Hematopoietic multipotent progenitor cell treated with erythropoietin and hydrocortisone succinate and interleukin-3 and kit ligand, for 17 days (in vitro differentiated cells): ENCODE data around the gene DNMBP.
"Not testable (repeated sequence)": the region's sequence is repeated elsewhere in the genome, so short reads cannot be mapped to it uniquely, and the experiment has no call there.

Experiments
- DNase-seq: peaks from one replicate; pipeline ENCODE4 v3.0.0-alpha.2; 2015; ENCODE audit warnings: low spot score

The DNMBP gene

GRCh38 chr10:99859585-99859984 is 150.2 kb downstream of the DNMBP start:
- DNase-seq = no peak

GRCh38 chr10:99858849-99859248 is 150.9 kb downstream of the DNMBP start:
- no peak for DNase-seq

GRCh38 chr10:99855479-99856071 is 154.2 kb downstream of the DNMBP start:
- no peak for DNase-seq

- no peak for DNase-seq
Observed at GRCh38 chr10:99854860-99855259, 154.9 kb downstream of the DNMBP start.

- DNase-seq = no peak
Observed at GRCh38 chr10:99853655-99854054, 156.1 kb downstream of the DNMBP start.

GRCh38 chr10:99852481-99853213 is 157.1 kb downstream of the DNMBP start:
- no peak for DNase-seq

- DNase-seq = no peak
Observed at GRCh38 chr10:99851825-99852224, 157.9 kb downstream of the DNMBP start.

- no peak for DNase-seq
Observed at GRCh38 chr10:99850767-99851340, 158.9 kb downstream of the DNMBP start.

GRCh38 chr10:99850021-99850766 is 159.6 kb downstream of the DNMBP start:
- no peak for DNase-seq

GRCh38 chr10:99849536-99849935 is 160.2 kb downstream of the DNMBP start:
- no peak for DNase-seq

GRCh38 chr10:99849057-99849456 is 160.7 kb downstream of the DNMBP start:
- DNase-seq = no peak

GRCh38 chr10:99845837-99846382 is 163.8 kb downstream of the DNMBP start:
- peak; percentile 77 for DNase-seq

GRCh38 chr10:99844433-99844955 is 165.3 kb downstream of the DNMBP start:
- no peak for DNase-seq

- DNase-seq = no peak
Observed at GRCh38 chr10:99843310-99843709, 166.4 kb downstream of the DNMBP start.

- DNase-seq = no peak
Observed at GRCh38 chr10:99841746-99842145, 168.0 kb downstream of the DNMBP start.

- not testable (repeated sequence) for DNase-seq
Observed at GRCh38 chr10:99840859-99841258, 168.9 kb downstream of the DNMBP start.

- DNase-seq = no peak
Observed at GRCh38 chr10:99836711-99837110, 173.0 kb downstream of the DNMBP start.

- DNase-seq = no peak
Observed at GRCh38 chr10:99835947-99836346, 173.8 kb downstream of the DNMBP start.

GRCh38 chr10:99834410-99834809 is 175.3 kb downstream of the DNMBP start:
- DNase-seq = no peak

GRCh38 chr10:99832439-99832838 is 177.3 kb downstream of the DNMBP start:
- no peak for DNase-seq

- DNase-seq = no peak
Observed at GRCh38 chr10:99828464-99828863, 181.3 kb downstream of the DNMBP start.

GRCh38 chr10:99827936-99828335 is 181.8 kb downstream of the DNMBP start:
- DNase-seq = no peak
